ENCODE measurements around the gene MIEF1. TPM values are rescaled to one million over a fixed set of nuclear protein-coding genes. Genes with fewer than 3 reads are reported as not detected.

The MIEF1 gene
- total and polyA plus RNA-seq, 2 of the 8 experiments (the other 6 are each of a cell fraction or from before 2014, with no cell fraction given): 16.8 to 32.7 TPM

GRCh38 chr22:39530692-39531331 is 28.7 kb downstream of the MIEF1 start:
- no peak overlapping the region for H3K9ac ChIP-seq (replicated peaks in 1 of 4; ENCODE audit: extremely low read depth in 1 of 4, low read depth in 3 of 4, low read length in 3 of 4)
- ChIA-PET CTCF (ENCODE audit: partially characterized antibody) (interaction anchor here (0.6 to 21.9 kb wide), 23 partner anchors 8 to 524 kb away, joined by 3 to 361 read pairs (median 4); partner anchors contain the start of genes ATF4 and MIEF1), POLR2A (ENCODE audit: partially characterized antibody) (interaction anchor here (0.8 to 8.9 kb wide), 6 partner anchors 10 to 212 kb away, joined by 3 to 72 read pairs (median 3); partner anchors contain the start of genes ATF4, MIEF1 and RPL3)
- peaks cover 0 to 6% (median 1%) of the 10 kb centered on the region in 4 experiments; a peak in 4 of 8 replicates for H3K36me3 ChIP-seq (ENCODE audit: control insufficient read depth in 2 of 4, insufficient read depth in 4 of 4, low read length in 3 of 4)
- peak; percentile 19 for FAIRE-seq
- no peak overlapping the region for H4K8ac ChIP-seq (ENCODE audit: extremely low read depth, insufficient read depth, low read length)
- H3K14ac ChIP-seq (ENCODE audit: insufficient read length): no peak overlapping the region
- no peak overlapping the region for H3K18ac ChIP-seq (ENCODE audit: extremely low read depth, low read length)
- no peak overlapping the region for H4K5ac ChIP-seq (ENCODE audit: insufficient read length, low read depth, low read length)
- peaks cover 12 to 44% (median 25%) of the 10 kb centered on the region in 4 experiments for H3K4me1 ChIP-seq (replicated peaks in 1 of 4; ENCODE audit: control insufficient read depth in 3 of 4, insufficient read depth in 4 of 4, low read length in 3 of 4)
- no peak overlapping the region for H2BK12ac ChIP-seq (ENCODE audit: low read depth, low read length)
- WGBS, 2 experiments (ENCODE audit: extremely low coverage in 1 of 2, insufficient coverage in 1 of 2, insufficient read length in 1 of 2, insufficient replicate concordance in 2 of 2, low coverage in 1 of 2, low lambda C conversion rate in 2 of 2, missing lambda C conversion rate in 1 of 2): 70% methylated on average over 9 of the region's 9 CpGs; no CpG with 5 or more reads in 1 of the 2 experiments
- H2AK5ac ChIP-seq (ENCODE audit: low read depth, low read length): no peak overlapping the region
- H2BK5ac ChIP-seq (ENCODE audit: low read depth, low read length): no peak overlapping the region
- H3K79me2 ChIP-seq (ENCODE audit: control insufficient read depth in 1 of 2, insufficient read depth in 2 of 2, low read length in 2 of 2): peaks cover 0 to 14% of the 10 kb centered on the region in 2 experiments; a peak in 2 of 4 replicates
- H3K4me2 ChIP-seq (ENCODE audit: insufficient read depth in 1 of 2, low read depth in 2 of 2, low read length in 2 of 2): peak overlapping the region; percentile 19 to 79; a peak in 2 of 4 replicates
- peaks cover 3% of the 10 kb centered on the region; the same call in 1 of the 2 replicates for H3K79me1 ChIP-seq (ENCODE audit: low read depth, low read length)
- H3K27me3 ChIP-seq (replicated peaks in 1 of 4; ENCODE audit: control insufficient read depth in 3 of 4, extremely low read depth in 1 of 4, insufficient read depth in 3 of 4, low read length in 3 of 4): no peaks in the 10 kb centered on the region
- H3K4ac ChIP-seq (replicated peaks; ENCODE audit: insufficient read length, low read depth, low read length): no peak overlapping the region
- no peaks in the 10 kb centered on the region for H3K9me3 ChIP-seq (ENCODE audit: insufficient read depth in 2 of 2, low read depth in 1 of 2, low read length in 1 of 2)
- no peak overlapping the region for H3K27ac ChIP-seq (ENCODE audit: low read depth, low read length)
- DNase-seq (ENCODE audit: low read depth in 1 of 2, low spot score in 2 of 2): no peak
- H3K4me3 ChIP-seq (ENCODE audit: extremely low read depth in 1 of 4, insufficient read depth in 2 of 4, low read depth in 3 of 4, low read length in 4 of 4): 0 out of 8 replicates have a peak overlapping the region, but pooled peaks of 1 of the 4 experiments have one; percentile 95
- H4K20me1 ChIP-seq (replicated peaks in 1 of 2; ENCODE audit: control insufficient read depth in 1 of 2, insufficient read depth in 2 of 2, low read length in 2 of 2): peaks cover 12 to 33% of the 10 kb centered on the region in 2 experiments
- no peak overlapping the region for H2BK20ac ChIP-seq (ENCODE audit: low read length)
- no peak overlapping the region for H3K23ac ChIP-seq (ENCODE audit: insufficient read length)
- no peak overlapping the region for H3K56ac ChIP-seq (replicated peaks; ENCODE audit: insufficient read length, low read depth, low read length)
- H2BK120ac ChIP-seq (replicated peaks; ENCODE audit: low read depth, low read length): no peak overlapping the region
- no peak overlapping the region for H2AFZ ChIP-seq (ENCODE audit: low read length)
- no peak overlapping the region for H4K91ac ChIP-seq (replicated peaks; ENCODE audit: insufficient read length, low read length)
- H2BK15ac ChIP-seq (ENCODE audit: low read length): no peak overlapping the region
- peaks cover 8% of the 10 kb centered on the region for H3K23me2 ChIP-seq (ENCODE audit: low read depth, low read length)
- peak; percentile 39; the same call in 1 of the 2 replicates for TF ChIP-seq POLR2AphosphoS5 (IDR thresholded peaks at IDR 0.05; ENCODE audit: low read depth, low read length)
- TF ChIP-seq SP1 (IDR thresholded peaks at IDR 0.05; ENCODE audit: low read depth, low read length): 0 out of 2 replicates have a peak, but pooled peaks have one; percentile 33
- no peak for TF ChIP-seq MAFK (IDR thresholded peaks at IDR 0.05; ENCODE audit: low read depth, low read length)
- TF ChIP-seq EGR1 (IDR thresholded peaks at IDR 0.05; ENCODE audit: borderline replicate concordance, low read depth, low read length): no peak
- no peak for TF ChIP-seq BRCA1 (IDR thresholded peaks at IDR 0.05; ENCODE audit: low read depth, low read length)
- TF ChIP-seq KDM4A (IDR thresholded peaks at IDR 0.05; ENCODE audit: low read depth, low read length, severe bottlenecking): no peak
- 0 out of 3 replicates have a peak, but pooled peaks of 1 of the 2 experiments have one; percentile 26 for TF ChIP-seq EP300 (IDR thresholded peaks at IDR 0.05; ENCODE audit: borderline replicate concordance in 1 of 2, low read depth in 2 of 2, low read length in 2 of 2)
- TF ChIP-seq TBP (IDR thresholded peaks at IDR 0.05; ENCODE audit: low read depth, low read length): no peak
- peak in 2 of 3 experiments; percentile 32 to 33; a peak in 2 of 4 replicates for TF ChIP-seq CTCF (IDR thresholded peaks at IDR 0.05; ENCODE audit: control extremely low read depth in 1 of 3, insufficient read depth in 1 of 3, low read depth in 1 of 3, low read length in 3 of 3)
